Measurements from ENCODE around the gene LGR4. TPM values are rescaled to one million over a fixed set of nuclear protein-coding genes. Genes with fewer than 3 reads are reported as not detected.

The LGR4 gene
- total and polyA plus RNA-seq, 2 of the 13 experiments (the other 11 are each of a cell fraction or from before 2014, with no cell fraction given), result 42.1 to 68.7 TPM

GRCh38 chr11:27497911-27498310, 25.3 kb upstream of the LGR4 start:
- TF ChIP-seq ZNF740 (CRISPR knock-in tag; IDR thresholded peaks at IDR 0.05) (no peak), ZNF564 (CRISPR knock-in tag; IDR thresholded peaks at IDR 0.05) (no peak)
- H3K36me3 ChIP-seq (replicated peaks in 1 of 2; ENCODE audit: control insufficient read depth in 1 of 2, insufficient read depth in 2 of 2, low read length in 2 of 2), result peaks cover 9 to 50% of the 10 kb centered on the region in 2 experiments
- no peak overlapping the region for H3K4me3 ChIP-seq (replicated peaks in 1 of 3; ENCODE audit: insufficient read depth in 1 of 3, low read depth in 2 of 3, low read length in 3 of 3)
- H3K27me3 ChIP-seq (ENCODE audit: control insufficient read depth in 1 of 2, insufficient read depth in 2 of 2, low read length in 2 of 2), result no peaks in the 10 kb centered on the region
- WGBS (ENCODE audit: low lambda C conversion rate), result 98% methylated on average over 1 of the region's 1 CpG
- no peak overlapping the region for H3K9ac ChIP-seq (ENCODE audit: insufficient read depth, low read depth, low read length)
- FAIRE-seq (no peak), DNase-seq (ENCODE audit: low spot score) (no peak), ATAC-seq (no peak)
- POLR2A ChIA-PET, result no interaction called here
- in situ Hi-C loops (cut with HindIII; ENCODE audit: extremely low pct_ligation_motif_present, low pct_unique_long_range_greater_than_20kb), result loop anchor here (5.0 to 25.0 kb wide), 2 partner anchors 316 to 736 kb away; no protein-coding TSS in a partner anchor
- H3K9me3 ChIP-seq (ENCODE audit: low read length), result no peaks in the 10 kb centered on the region
- H3K27ac ChIP-seq (ENCODE audit: extremely low read length, insufficient read depth, low read length), result no peak overlapping the region
- peaks cover 10% of the 10 kb centered on the region for H4K20me1 ChIP-seq (ENCODE audit: insufficient read depth, low read length)
- peaks cover 10% of the 10 kb centered on the region for H3K4me1 ChIP-seq (ENCODE audit: insufficient read depth, low read length)
- H2AFZ ChIP-seq (ENCODE audit: low read length), result no peak overlapping the region
- BruUV-seq (replicated peaks), result no TSS peak
- CTCF ChIA-PET (ENCODE audit: low intra/inter-chr PET ratio, low total read pairs), result interaction anchor here (1.3 kb wide), 1 partner anchor 314 kb away, joined by 5 read pairs; no protein-coding TSS in a partner anchor
- H3K4me2 ChIP-seq (ENCODE audit: low read depth, low read length), result no peak overlapping the region
- intact Hi-C loops (cut with micrococcal nuclease; ENCODE audit: unreplicated experiment), result loop anchor here (1.0 to 5.0 kb wide), 2 partner anchors 314 to 1834 kb away; no protein-coding TSS in a partner anchor
- H3K79me2 ChIP-seq (ENCODE audit: insufficient read depth, low read length), result peaks cover 24% of the 10 kb centered on the region

DNA sequence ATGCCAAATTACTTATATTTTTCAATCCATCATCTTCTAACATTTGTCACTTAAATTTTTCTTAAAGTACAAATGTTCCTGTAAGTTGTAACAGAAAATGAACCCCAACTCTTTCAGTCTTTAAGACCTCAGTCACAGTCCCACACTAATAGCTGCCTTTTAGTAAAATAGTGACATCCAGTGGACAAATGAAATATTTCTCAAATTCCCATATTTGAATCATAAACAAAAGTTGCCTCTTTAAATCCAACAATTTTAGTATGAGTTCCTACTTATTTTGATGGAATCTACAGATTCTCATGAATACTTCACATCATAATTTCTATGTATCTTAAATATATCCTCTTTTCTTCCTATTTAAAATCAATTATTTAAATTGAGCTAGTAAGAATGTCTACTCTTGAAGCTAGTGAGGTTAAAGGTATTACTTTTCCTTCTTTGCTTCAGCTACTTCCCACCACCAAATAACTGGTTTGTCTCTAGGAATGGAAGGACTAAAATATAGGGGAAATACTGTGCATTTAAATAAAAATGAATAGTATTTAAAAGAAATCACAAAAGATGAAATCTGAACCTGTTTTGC, 24.8 kb upstream of the LGR4 start:
- no peak overlapping the region for H2AFZ ChIP-seq (ENCODE audit: low read length)
- DNase-seq (ENCODE audit: low spot score) (peak; percentile 18), FAIRE-seq (no peak), ATAC-seq (peak; percentile 38; the same call in 1 of the 3 replicates)
- BruUV-seq (replicated peaks), result TSS peak; percentile 11
- H3K79me2 ChIP-seq (ENCODE audit: insufficient read depth, low read length), result peaks cover 20% of the 10 kb centered on the region
- H3K4me3 ChIP-seq (replicated peaks in 1 of 3; ENCODE audit: insufficient read depth in 1 of 3, low read depth in 2 of 3, low read length in 3 of 3), result no peak overlapping the region
- H3K4me2 ChIP-seq (ENCODE audit: low read depth, low read length), result no peak overlapping the region
- TF ChIP-seq, protein P1, sequence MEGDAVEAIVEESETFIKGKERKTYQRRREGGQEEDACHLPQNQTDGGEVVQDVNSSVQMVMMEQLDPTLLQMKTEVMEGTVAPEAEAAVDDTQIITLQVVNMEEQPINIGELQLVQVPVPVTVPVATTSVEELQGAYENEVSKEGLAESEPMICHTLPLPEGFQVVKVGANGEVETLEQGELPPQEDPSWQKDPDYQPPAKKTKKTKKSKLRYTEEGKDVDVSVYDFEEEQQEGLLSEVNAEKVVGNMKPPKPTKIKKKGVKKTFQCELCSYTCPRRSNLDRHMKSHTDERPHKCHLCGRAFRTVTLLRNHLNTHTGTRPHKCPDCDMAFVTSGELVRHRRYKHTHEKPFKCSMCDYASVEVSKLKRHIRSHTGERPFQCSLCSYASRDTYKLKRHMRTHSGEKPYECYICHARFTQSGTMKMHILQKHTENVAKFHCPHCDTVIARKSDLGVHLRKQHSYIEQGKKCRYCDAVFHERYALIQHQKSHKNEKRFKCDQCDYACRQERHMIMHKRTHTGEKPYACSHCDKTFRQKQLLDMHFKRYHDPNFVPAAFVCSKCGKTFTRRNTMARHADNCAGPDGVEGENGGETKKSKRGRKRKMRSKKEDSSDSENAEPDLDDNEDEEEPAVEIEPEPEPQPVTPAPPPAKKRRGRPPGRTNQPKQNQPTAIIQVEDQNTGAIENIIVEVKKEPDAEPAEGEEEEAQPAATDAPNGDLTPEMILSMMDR (CRISPR knock-in tag; IDR thresholded peaks at IDR 0.05), result peak; percentile 55
- TF ChIP-seq STAG1 (CRISPR knock-in tag; IDR thresholded peaks at IDR 0.05) (peak; percentile 71), MAFK (conservative IDR thresholded peaks at IDR 0.05 in 1 of 2, IDR thresholded peaks at IDR 0.05 in 1 of 2; ENCODE audit: low read length in 2 of 2) (no peak)
- ChIA-PET CTCF (ENCODE audit: low intra/inter-chr PET ratio, low total read pairs) (interaction anchor here (1.3 kb wide), 1 partner anchor 314 kb away, joined by 5 read pairs; no protein-coding TSS in a partner anchor), POLR2A (no interaction called here)
- in situ Hi-C loops (cut with HindIII; ENCODE audit: extremely low pct_ligation_motif_present, low pct_unique_long_range_greater_than_20kb) (loop anchor here (5.0 to 25.0 kb wide), 2 partner anchors 315 to 735 kb away; no protein-coding TSS in a partner anchor), intact Hi-C loops (cut with micrococcal nuclease; ENCODE audit: unreplicated experiment) (loop anchor here (1.0 to 5.0 kb wide), 2 partner anchors 313 to 1835 kb away; no protein-coding TSS in a partner anchor)
- no peak overlapping the region for H3K27ac ChIP-seq (ENCODE audit: extremely low read length, insufficient read depth, low read length)
- H3K4me1 ChIP-seq (ENCODE audit: insufficient read depth, low read length), result peaks cover 4% of the 10 kb centered on the region; the same call in 1 of the 2 replicates
- H3K27me3 ChIP-seq (ENCODE audit: control insufficient read depth in 1 of 2, insufficient read depth in 2 of 2, low read length in 2 of 2), result no peaks in the 10 kb centered on the region
- no peak overlapping the region for H3K9ac ChIP-seq (ENCODE audit: insufficient read depth, low read depth, low read length)
- peaks cover 10% of the 10 kb centered on the region for H4K20me1 ChIP-seq (ENCODE audit: insufficient read depth, low read length)
- no peaks in the 10 kb centered on the region for H3K9me3 ChIP-seq (ENCODE audit: low read length)
- peaks cover 9 to 55% of the 10 kb centered on the region in 2 experiments for H3K36me3 ChIP-seq (replicated peaks in 1 of 2; ENCODE audit: control insufficient read depth in 1 of 2, insufficient read depth in 2 of 2, low read length in 2 of 2)

All from HepG2 (cell line).